SIG-M5 treated with dmso at 0.1 percent for 504 hours (cell line): ENCODE results near the gene OR8B3.
"Not testable (repeated sequence)": the region's sequence is repeated elsewhere in the genome, so short reads cannot be mapped to it uniquely, and the experiment has no call there.

ENCODE experiments used
- DNase-seq: peaks from one replicate; lab custom pipeline; 2025; ENCODE audit not compliant: unreplicated experiment; lab: John Stamatoyannopoulos, UW

The OR8B3 gene

GRCh38 chr11:124398924-124399323 lies at the start of gene OR8B3:
TSS of gene OR8B3 (minus strand) at chr11:124399024. CDS start at chr11:124397351, 1,673 bp downstream.
- no peak for DNase-seq

- no peak for DNase-seq
Observed at GRCh38 chr11:124446916-124447315, 48.1 kb upstream of the OR8B3 start.

GRCh38 chr11:124445646-124446150 lies 46.9 kb upstream of the OR8B3 start, which contains the start of gene OR8B8:
TSS of gene OR8B8 (minus strand) at chr11:124445696. CDS start at chr11:124441085, 4,611 bp downstream.
- DNase-seq = no peak

- DNase-seq = no peak
Observed at GRCh38 chr11:124442847-124443246, 44.0 kb upstream of the OR8B3 start.

- DNase-seq = no peak
Observed at GRCh38 chr11:124442442-124442841, 43.6 kb upstream of the OR8B3 start.

- DNase-seq = no peak
Observed at GRCh38 chr11:124441519-124441918, 42.7 kb upstream of the OR8B3 start.

- no peak for DNase-seq
Observed at GRCh38 chr11:124441081-124441480, 42.3 kb upstream of the OR8B3 start.

GRCh38 chr11:124440608-124441007 lies 41.8 kb upstream of the OR8B3 start:
- DNase-seq = no peak

- DNase-seq = no peak
Observed at GRCh38 chr11:124434699-124435098, 35.9 kb upstream of the OR8B3 start.

- no peak for DNase-seq
Observed at GRCh38 chr11:124429599-124429998, 30.8 kb upstream of the OR8B3 start.

- DNase-seq = no peak
Observed at GRCh38 chr11:124424384-124424921, 25.6 kb upstream of the OR8B3 start, which contains the start of gene OR8B4. TSS of gene OR8B4 (minus strand) at chr11:124424871. CDS start at chr11:124424871, 0 bp downstream.

GRCh38 chr11:124421043-124421442 lies 22.2 kb upstream of the OR8B3 start:
- no peak for DNase-seq

- DNase-seq = peak; percentile 58
Observed at GRCh38 chr11:124415356-124415923, 16.6 kb upstream of the OR8B3 start.

GRCh38 chr11:124409906-124410305 lies 11.1 kb upstream of the OR8B3 start:
- DNase-seq = no peak

- DNase-seq = no peak
Observed at GRCh38 chr11:124405581-124405980, 6.8 kb upstream of the OR8B3 start.

GRCh38 chr11:124403186-124403585 lies 4.4 kb upstream of the OR8B3 start:
- not testable (repeated sequence) for DNase-seq

- peak; percentile 56 for DNase-seq
Observed at GRCh38 chr11:124402326-124402922, 3.6 kb upstream of the OR8B3 start.

- not testable (repeated sequence) for DNase-seq
Observed at GRCh38 chr11:124396847-124397246, 2.0 kb downstream of the OR8B3 start.

GRCh38 chr11:124394408-124394807 lies 4.4 kb downstream of the OR8B3 start:
- DNase-seq = no peak

- DNase-seq = no peak
Observed at GRCh38 chr11:124384399-124384798, 14.4 kb downstream of the OR8B3 start, which contains the start of gene OR8B2. TSS of gene OR8B2 (minus strand) at chr11:124384499. CDS start at chr11:124383343, 1,156 bp downstream.

- not testable (repeated sequence) for DNase-seq
Observed at GRCh38 chr11:124382857-124383256, 16.0 kb downstream of the OR8B3 start.

- DNase-seq = no peak
Observed at GRCh38 chr11:124380585-124380984, 18.2 kb downstream of the OR8B3 start.
